Erythroblast (primary cell): Measurements from ENCODE around the gene ZNF285.
"Not testable (repeated sequence)": the region's sequence is repeated elsewhere in the genome, so short reads cannot be mapped to it uniquely, and the experiment has no call there.

Experiments
- DNase-seq, 2 experiments: peaks; one replicate each; lab custom pipeline; 2025; lab: John Stamatoyannopoulos, UW
- GATA1 ChIP-seq: IDR thresholded peaks from 2 replicates; pipeline ENCODE4 v1.6.1; 2011; ENCODE audit warnings: low read depth, mild to moderate bottlenecking, control low read depth, low read length, moderate library complexity
- POLR2A ChIP-seq: IDR thresholded peaks from 2 replicates; pipeline ENCODE4 v1.6.1; 2011; ENCODE audit warnings: mild to moderate bottlenecking, low read length

ZNF285 gene

GRCh38 chr19:44344255-44344654 lies 57.2 kb downstream of the ZNF285 start:
- TF ChIP-seq GATA1 (no peak), POLR2A (no peak)
- DNase-seq: no peak

- DNase-seq: no peak
Measured at GRCh38 chr19:44341794-44342193, 59.6 kb downstream of the ZNF285 start.

GRCh38 chr19:44334639-44335038 lies 66.8 kb downstream of the ZNF285 start:
- not testable (repeated sequence) for DNase-seq

More at GRCh38 chr19:44341794-44342193, 59.6 kb downstream of the ZNF285 start:
- no peak for TF ChIP-seq POLR2A
- TF ChIP-seq GATA1: no peak
